Mammary epithelial cell (primary cell): ENCODE results near the gene MYBBP1A.

Experiments
- EZH2 ChIP-seq: IDR thresholded peaks from 2 replicates; pipeline ENCODE4 v1.6.1; 2012; ENCODE audit warnings: low read length, inconsistent platforms, borderline replicate concordance
- TF ChIP-seq, protein P1 (sequence below), 2 donors: IDR thresholded peaks in 1 of 2; conservative IDR thresholded peaks in 1 of 2; 2 replicates each; pipeline ENCODE4 v1.5.1; 2011 to 2012; ENCODE audit warnings: inconsistent platforms in 2 of 2, low read length in 2 of 2, mild to moderate bottlenecking in 2 of 2, control low read depth in 1 of 2, low read depth in 1 of 2; ENCODE audit not compliant: insufficient read depth in 1 of 2; ENCODE audit errors: extremely low read depth in 1 of 2

DNA sequence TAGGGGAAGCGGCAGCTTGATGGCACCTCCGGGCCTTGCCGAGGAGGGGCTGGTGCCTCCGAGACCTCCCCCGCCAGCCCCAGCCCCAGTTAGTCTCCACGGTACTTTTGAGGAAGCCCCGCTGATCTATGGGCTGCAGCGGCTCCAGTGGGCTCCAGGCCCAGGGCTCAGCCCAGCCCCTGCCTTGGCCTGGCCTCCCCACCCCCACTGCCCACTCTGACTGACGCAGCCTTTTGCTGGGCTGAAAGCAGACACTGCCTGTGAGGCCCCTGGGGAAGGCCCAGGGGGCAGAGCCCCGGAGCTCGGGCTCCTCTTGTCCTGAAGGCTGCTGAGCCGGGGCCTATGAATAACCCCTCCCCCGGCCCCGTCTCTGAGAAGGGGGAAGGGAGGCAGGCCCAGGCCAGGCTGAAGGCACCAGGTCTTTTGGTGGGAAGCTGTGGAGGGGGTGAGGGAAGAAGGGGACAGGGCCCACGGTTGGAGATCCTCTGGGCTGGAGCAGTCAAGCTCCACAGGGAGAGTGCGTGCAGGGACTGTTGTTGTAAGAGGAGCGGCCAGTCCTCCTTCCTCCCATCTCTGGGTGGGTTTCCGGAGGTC lies 21.6 kb upstream of the MYBBP1A start:
- no peak for TF ChIP-seq EZH2
- TF ChIP-seq, protein P1, sequence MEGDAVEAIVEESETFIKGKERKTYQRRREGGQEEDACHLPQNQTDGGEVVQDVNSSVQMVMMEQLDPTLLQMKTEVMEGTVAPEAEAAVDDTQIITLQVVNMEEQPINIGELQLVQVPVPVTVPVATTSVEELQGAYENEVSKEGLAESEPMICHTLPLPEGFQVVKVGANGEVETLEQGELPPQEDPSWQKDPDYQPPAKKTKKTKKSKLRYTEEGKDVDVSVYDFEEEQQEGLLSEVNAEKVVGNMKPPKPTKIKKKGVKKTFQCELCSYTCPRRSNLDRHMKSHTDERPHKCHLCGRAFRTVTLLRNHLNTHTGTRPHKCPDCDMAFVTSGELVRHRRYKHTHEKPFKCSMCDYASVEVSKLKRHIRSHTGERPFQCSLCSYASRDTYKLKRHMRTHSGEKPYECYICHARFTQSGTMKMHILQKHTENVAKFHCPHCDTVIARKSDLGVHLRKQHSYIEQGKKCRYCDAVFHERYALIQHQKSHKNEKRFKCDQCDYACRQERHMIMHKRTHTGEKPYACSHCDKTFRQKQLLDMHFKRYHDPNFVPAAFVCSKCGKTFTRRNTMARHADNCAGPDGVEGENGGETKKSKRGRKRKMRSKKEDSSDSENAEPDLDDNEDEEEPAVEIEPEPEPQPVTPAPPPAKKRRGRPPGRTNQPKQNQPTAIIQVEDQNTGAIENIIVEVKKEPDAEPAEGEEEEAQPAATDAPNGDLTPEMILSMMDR (conservative IDR thresholded peaks at IDR 0.05 in 1 of 2, IDR thresholded peaks at IDR 0.05 in 1 of 2; ENCODE audit: extremely low read depth in 1 of 2, insufficient read depth in 1 of 2, low read depth in 1 of 2, low read length in 2 of 2) = no peak
